GM12891 (cell line): Measurements from ENCODE around the gene HCN2.

Experiments used
- POLR2A ChIP-seq: IDR thresholded peaks from 2 replicates; pipeline ENCODE4 v1.6.1; 2011; ENCODE audit warnings: low read depth, low read length, control low read depth
- POLR2AphosphoS5 ChIP-seq: IDR thresholded peaks from 2 replicates; pipeline ENCODE4 v1.6.1; 2011; ENCODE audit warnings: low read depth, low read length, control low read depth
- TAF1 ChIP-seq: IDR thresholded peaks from 2 replicates; pipeline ENCODE4 v1.6.1; 2011; ENCODE audit warnings: low read depth, low read length, control low read depth

DNA sequence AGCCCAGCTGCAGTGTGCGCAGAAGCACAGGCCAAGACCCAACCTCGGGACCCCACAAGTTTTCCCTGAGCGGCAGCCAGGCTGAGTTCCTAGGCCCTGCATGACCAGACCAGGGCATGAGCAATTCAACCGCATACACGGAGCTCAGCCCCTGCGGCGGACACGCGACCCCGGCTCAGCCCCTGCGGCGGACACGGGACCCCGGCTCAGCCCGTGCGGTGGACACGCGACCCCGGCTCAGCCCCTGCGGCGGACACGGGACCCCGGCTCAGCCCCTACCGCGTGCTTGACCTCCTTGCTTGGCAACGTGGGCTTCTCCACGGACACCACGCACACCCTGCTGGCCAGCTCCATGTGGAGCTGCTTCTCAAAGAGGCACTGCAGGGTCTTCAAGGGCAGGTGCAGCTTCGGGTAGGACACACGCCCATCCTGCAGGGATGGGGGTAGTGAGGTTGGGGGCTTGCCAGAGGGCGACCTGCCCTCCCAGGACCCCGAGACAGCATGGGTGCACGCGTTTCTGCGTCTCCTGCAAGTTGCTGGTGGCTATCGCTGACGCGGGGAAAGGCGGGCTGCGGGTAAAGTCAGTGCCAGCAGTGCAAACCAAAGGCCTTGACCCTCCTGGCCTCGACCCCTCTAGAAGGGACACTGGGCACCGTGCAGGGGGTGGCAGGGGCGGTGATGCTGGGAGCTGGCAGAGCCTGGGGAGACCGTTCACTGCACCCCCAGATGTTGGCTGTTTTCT is 33.7 kb downstream of the HCN2 start:
- TF ChIP-seq POLR2A = no peak
- no peak for TF ChIP-seq TAF1
- no peak for TF ChIP-seq POLR2AphosphoS5
